Stimulated activated memory B cell treated with anti-CD40 and anti-IgM and Interleukin-4, amounts not matched to agents 10 μg/mL and 1 μg/mL and 100 μg/mL, for 72 hours (primary cell): ENCODE data around the gene ADCY5.
"Not testable (repeated sequence)": the region's sequence is repeated elsewhere in the genome, so short reads cannot be mapped to it uniquely, and the experiment has no call there.

ENCODE experiments used
- ATAC-seq: fragments of 150-1000 bp; cut with Tn5 transposase; 2 replicates; pipeline ENCODE4 v1.10.0; 2021
- H3K27ac Mint-ChIP-seq: one replicate; pipeline ENCODE4 v1.8.0; 2022; ENCODE audit warnings: mild to moderate bottlenecking, mixed read lengths
- H3K27me3 Mint-ChIP-seq: one replicate; pipeline ENCODE4 v1.8.0; 2022; ENCODE audit warnings: mixed read lengths
- H3K36me3 Mint-ChIP-seq: one replicate; pipeline ENCODE4 v1.8.0; 2022; ENCODE audit warnings: mixed read lengths
- H3K4me1 Mint-ChIP-seq: one replicate; pipeline ENCODE4 v1.8.0; 2022; ENCODE audit warnings: mixed read lengths
- H3K4me3 Mint-ChIP-seq: one replicate; pipeline ENCODE4 v1.8.0; 2022; ENCODE audit warnings: mild to moderate bottlenecking, moderate library complexity, mixed read lengths
- H3K9me3 Mint-ChIP-seq: one replicate; pipeline ENCODE4 v1.8.0; 2022; ENCODE audit warnings: mixed read lengths

ADCY5 gene

GRCh38 chr3:123256256-123256655 lies 192.6 kb downstream of the ADCY5 start:
- no peaks in the 10 kb centered on the region for H3K27me3 Mint-ChIP-seq
- H3K4me1 Mint-ChIP-seq, result no peaks in the 10 kb centered on the region
- H3K4me3 Mint-ChIP-seq, result no peak overlapping the region
- ATAC-seq, result no peak
- H3K9me3 Mint-ChIP-seq, result no peaks in the 10 kb centered on the region
- no peak overlapping the region for H3K27ac Mint-ChIP-seq
- H3K36me3 Mint-ChIP-seq, result peaks cover 31% of the 10 kb centered on the region

- Mint-ChIP-seq H3K27me3 (no peaks in the 10 kb centered on the region), H3K4me1 (no peaks in the 10 kb centered on the region), H3K9me3 (no peaks in the 10 kb centered on the region), H3K4me3 (no peak overlapping the region), H3K36me3 (peaks cover 71% of the 10 kb centered on the region), H3K27ac (no peak overlapping the region)
- no peak for ATAC-seq
These were observed 202.0 kb downstream of the ADCY5 start for GRCh38 chr3:123246866-123247265.

- H3K4me1 Mint-ChIP-seq, result no peaks in the 10 kb centered on the region
- H3K4me3 Mint-ChIP-seq, result no peak overlapping the region
- ATAC-seq, result no peak
- H3K36me3 Mint-ChIP-seq, result peaks cover 75% of the 10 kb centered on the region
- no peak overlapping the region for H3K27ac Mint-ChIP-seq
- H3K9me3 Mint-ChIP-seq, result no peaks in the 10 kb centered on the region
- no peaks in the 10 kb centered on the region for H3K27me3 Mint-ChIP-seq
These were observed 204.8 kb downstream of the ADCY5 start for GRCh38 chr3:123244128-123244527.

GRCh38 chr3:123239756-123240155 lies 209.1 kb downstream of the ADCY5 start:
- Mint-ChIP-seq H3K4me3 (no peak overlapping the region), H3K27ac (no peak overlapping the region), H3K36me3 (peaks cover 78% of the 10 kb centered on the region), H3K9me3 (no peaks in the 10 kb centered on the region), H3K4me1 (no peaks in the 10 kb centered on the region), H3K27me3 (no peaks in the 10 kb centered on the region)
- no peak for ATAC-seq

GRCh38 chr3:123239186-123239585 lies 209.7 kb downstream of the ADCY5 start:
- H3K27me3 Mint-ChIP-seq, result not testable (repeated sequence)

DNA sequence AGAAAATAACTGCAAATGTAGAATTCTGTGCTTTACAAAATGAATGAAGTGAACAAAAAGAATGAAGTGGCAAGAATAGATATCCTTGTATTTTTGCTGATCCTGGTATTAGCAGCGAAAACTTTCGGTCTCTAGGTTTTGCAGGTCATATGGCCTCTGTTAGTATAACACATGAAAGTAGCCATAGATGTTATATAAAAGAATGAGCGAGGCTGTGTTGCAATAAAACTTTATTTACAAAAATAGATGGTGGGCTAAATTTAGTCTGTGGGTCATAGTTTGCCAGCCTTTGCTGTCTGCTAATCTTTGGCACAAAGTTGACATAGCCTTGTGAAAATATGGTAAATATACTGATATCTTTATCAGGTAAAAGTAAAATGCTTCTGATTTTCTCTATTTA lies 212.0 kb downstream of the ADCY5 start:
- H3K27ac Mint-ChIP-seq, result no peak overlapping the region
- H3K4me3 Mint-ChIP-seq, result no peak overlapping the region
- H3K4me1 Mint-ChIP-seq, result no peaks in the 10 kb centered on the region
- peaks cover 78% of the 10 kb centered on the region for H3K36me3 Mint-ChIP-seq
- H3K27me3 Mint-ChIP-seq, result no peaks in the 10 kb centered on the region
- no peak for ATAC-seq
- no peaks in the 10 kb centered on the region for H3K9me3 Mint-ChIP-seq

More at GRCh38 chr3:123239186-123239585, 209.7 kb downstream of the ADCY5 start:
- H3K36me3 Mint-ChIP-seq, result peaks cover 79% of the 10 kb centered on the region
- H3K27ac Mint-ChIP-seq, H3K9me3 Mint-ChIP-seq, H3K4me3 Mint-ChIP-seq, ATAC-seq, H3K4me1 Mint-ChIP-seq: not testable (repeated sequence)
